Ovary (tissue), 3 donors: ENCODE data around the gene CDK5RAP3.

Experiments used
- CTCF ChIP-seq, 3 donors: fragments of 450-650 bp in 2 of 3; fragments of 200-600 bp in 1 of 3; IDR thresholded peaks; one replicate each; pipeline versions ENCODE4 v1.5.1 to v1.8.0; 2016 to 2022; ENCODE audit warnings: antibody characterized with exemption in 3 of 3, mild to moderate bottlenecking in 1 of 3
- POLR2A ChIP-seq: fragments of 450-650 bp; IDR thresholded peaks from one replicate; pipeline ENCODE4 v1.6.1; 2017; ENCODE audit warnings: antibody characterized with exemption, mild to moderate bottlenecking, moderate library complexity
- donor health status: DM: no; HTN: no; CAD: no.

GRCh38 chr17:47942568-47942967 is 28.3 kb upstream of the CDK5RAP3 start:
- TF ChIP-seq CTCF (IDR thresholded peaks at IDR 0.05) (no peak), POLR2A (no peak)
